Left lung (tissue), 10 donors: ENCODE measurements around the gene VPS39. TPM values are rescaled to one million over a fixed set of nuclear protein-coding genes. Genes with fewer than 3 reads are reported as not detected.

ENCODE experiments used
- ATAC-seq: fragments of 200-7000 bp; cut with Tn5 transposase; one replicate; pipeline ENCODE4 v1.9.1; 2020; ENCODE audit warnings: moderate library complexity
- DNase-seq, 4 donors: peaks; one replicate each; pipeline ENCODE4 v3.0.0-alpha.2; 2013 to 2020
- H3K27ac ChIP-seq, 2 donors: fragments of 200-600 bp; sonication (generic) in 1 of 2; one replicate each; pipeline versions ENCODE4 v1.5.0 to v1.8.0; 2020 to 2021
- H3K27me3 ChIP-seq, 2 donors: fragments of 200-600 bp; sonication (generic) in 1 of 2; one replicate each; pipeline versions ENCODE4 v1.5.0 to v1.8.0; 2020 to 2021
- H3K36me3 ChIP-seq, 2 donors: fragments of 200-600 bp; sonication (generic) in 1 of 2; one replicate each; pipeline versions ENCODE4 v1.5.0 to v1.8.0; 2020 to 2021
- H3K4me1 ChIP-seq, 2 donors: fragments of 200-600 bp; one replicate each; pipeline ENCODE4 v1.8.0; 2021
- H3K4me3 ChIP-seq, 2 donors: fragments of 200-600 bp; sonication (generic) in 1 of 2; one replicate each; pipeline versions ENCODE4 v1.5.0 to v1.8.0; 2020 to 2021; ENCODE audit warnings: mild to moderate bottlenecking in 1 of 2
- H3K9me3 ChIP-seq, 2 donors: fragments of 200-600 bp; sonication (generic) in 1 of 2; one replicate each; pipeline versions ENCODE4 v1.5.0 to v1.8.0; 2020 to 2021
- intact Hi-C, 2 donors: fragments of 100-400 bp; cut with DNase I; formaldehyde crosslinking; loops; one replicate each; pipeline versions ENCODE4 v1.11.2 to v1.14.2; 2022
- polyA plus RNA-seq, 6 donors: library from polyadenylated mRNA; unstranded; fragments of 120-200 nt; gene quantifications; one replicate each; pipeline ENCODE4 v1.2.1, GENCODE V29; 2013; ENCODE audit not compliant: insufficient read length in 6 of 6
- total RNA-seq, 2 donors: library from RNA; stranded (reverse); fragmentation: NEBNext Ultra II Directional; extraction: Animal tissue kit (Norgen Biotek cat#: 25700); gene quantifications; one replicate each; pipeline ENCODE4 v1.2.1, GENCODE V29; 2021
- TF ChIP-seq, protein P1 (sequence below), 2 donors: fragments of 200-600 bp; sonication (generic) in 1 of 2; IDR thresholded peaks; one replicate each; pipeline versions ENCODE4 v1.5.0 to v1.8.0; 2021; ENCODE audit warnings: antibody characterized with exemption in 2 of 2
- donor health status: DM: no; HTN: yes; CAD: no.
- donor health status: DM: no; HTN: no; CAD: no.

VPS39 gene
- total and polyA plus RNA-seq, 8 donors, result 57.8 to 87.7 (median 81.9) TPM

DNA sequence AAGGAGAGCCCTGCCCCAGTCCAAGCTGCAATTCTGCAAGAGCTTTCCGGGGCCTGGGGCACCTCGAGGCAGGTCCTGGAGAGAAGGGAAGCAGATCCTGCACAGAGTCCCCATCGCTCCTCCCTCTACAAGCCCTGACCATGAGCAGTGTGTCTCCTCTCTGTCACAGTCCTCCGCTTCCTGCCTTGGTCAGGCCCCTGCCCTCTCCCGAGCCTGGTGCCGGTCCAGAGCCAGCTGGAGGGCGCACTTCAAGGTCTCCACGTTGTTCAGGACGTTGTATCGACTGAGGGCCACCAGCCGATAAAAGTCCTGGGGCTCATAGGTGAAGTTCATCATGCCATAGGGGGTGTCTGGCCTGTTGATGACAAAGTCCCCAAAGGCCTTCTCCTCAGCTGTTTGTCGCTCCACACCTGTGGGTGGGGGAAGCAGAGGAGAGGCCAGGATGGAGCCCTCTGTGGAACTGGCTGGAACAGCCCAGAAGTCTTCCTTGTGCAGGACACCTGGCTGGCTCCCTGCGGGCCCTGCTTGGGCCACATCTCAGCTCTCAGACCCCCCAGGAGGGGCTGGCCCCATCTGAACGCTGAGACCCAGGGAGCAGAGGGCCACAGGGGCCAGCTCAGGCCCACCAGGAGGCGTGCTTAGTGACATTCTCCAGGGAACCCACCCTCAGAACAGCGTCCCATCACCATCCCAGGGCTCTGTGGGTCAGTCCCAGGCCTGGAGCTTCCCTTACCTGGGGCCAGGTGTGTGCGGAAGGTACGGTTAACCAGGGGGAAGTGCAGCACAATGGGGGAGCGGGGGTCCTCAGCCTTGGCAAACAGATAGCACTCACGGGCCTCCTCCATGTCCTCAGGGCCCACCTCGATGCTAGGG lies 66.1 kb downstream of the VPS39 start:
- TF ChIP-seq, protein P1, sequence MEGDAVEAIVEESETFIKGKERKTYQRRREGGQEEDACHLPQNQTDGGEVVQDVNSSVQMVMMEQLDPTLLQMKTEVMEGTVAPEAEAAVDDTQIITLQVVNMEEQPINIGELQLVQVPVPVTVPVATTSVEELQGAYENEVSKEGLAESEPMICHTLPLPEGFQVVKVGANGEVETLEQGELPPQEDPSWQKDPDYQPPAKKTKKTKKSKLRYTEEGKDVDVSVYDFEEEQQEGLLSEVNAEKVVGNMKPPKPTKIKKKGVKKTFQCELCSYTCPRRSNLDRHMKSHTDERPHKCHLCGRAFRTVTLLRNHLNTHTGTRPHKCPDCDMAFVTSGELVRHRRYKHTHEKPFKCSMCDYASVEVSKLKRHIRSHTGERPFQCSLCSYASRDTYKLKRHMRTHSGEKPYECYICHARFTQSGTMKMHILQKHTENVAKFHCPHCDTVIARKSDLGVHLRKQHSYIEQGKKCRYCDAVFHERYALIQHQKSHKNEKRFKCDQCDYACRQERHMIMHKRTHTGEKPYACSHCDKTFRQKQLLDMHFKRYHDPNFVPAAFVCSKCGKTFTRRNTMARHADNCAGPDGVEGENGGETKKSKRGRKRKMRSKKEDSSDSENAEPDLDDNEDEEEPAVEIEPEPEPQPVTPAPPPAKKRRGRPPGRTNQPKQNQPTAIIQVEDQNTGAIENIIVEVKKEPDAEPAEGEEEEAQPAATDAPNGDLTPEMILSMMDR (IDR thresholded peaks at IDR 0.05), result no peak
- DNase-seq, result no peak
- intact Hi-C loops, result no loop called here

DNA sequence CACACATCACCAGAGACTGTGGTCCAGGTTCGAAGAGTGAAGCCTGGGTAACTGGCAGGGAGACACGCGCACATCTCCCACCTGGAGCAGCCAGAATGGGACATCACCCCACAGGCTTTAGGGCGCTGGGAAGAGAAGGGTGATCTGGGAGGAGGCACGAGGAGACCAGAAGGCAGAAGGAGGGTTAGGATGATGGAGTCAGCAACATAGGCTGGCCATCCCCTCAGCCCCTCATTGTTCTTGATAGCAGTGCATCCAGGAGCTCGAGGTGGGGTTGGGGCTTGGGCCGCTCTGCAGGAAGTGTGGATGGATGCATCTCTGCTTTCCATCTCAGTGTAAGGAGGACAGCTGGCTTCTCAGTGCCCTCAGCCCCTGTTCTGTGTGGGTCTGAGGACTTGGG lies 66.9 kb downstream of the VPS39 start:
- intact Hi-C loops, result no loop called here
- Histone ChIP-seq H3K27me3 (no peaks in the 10 kb centered on the region), H3K27ac (no peak overlapping the region), H3K4me1 (no peaks in the 10 kb centered on the region), H3K9me3 (no peaks in the 10 kb centered on the region), H3K4me3 (no peak overlapping the region), H3K36me3 (peaks cover 0 to 5% of the 10 kb centered on the region in 2 donors)
- no peak for DNase-seq
- TF ChIP-seq, protein P1 (IDR thresholded peaks at IDR 0.05), result no peak
- ATAC-seq, result no peak

More for the DNA sequence above, 66.1 kb downstream of the VPS39 start:
- Histone ChIP-seq H3K4me3 (no peak overlapping the region), H3K36me3 (peaks cover 0 to 5% of the 10 kb centered on the region in 2 donors), H3K4me1 (no peaks in the 10 kb centered on the region), H3K27ac (no peak overlapping the region), H3K9me3 (no peaks in the 10 kb centered on the region), H3K27me3 (no peaks in the 10 kb centered on the region)
- ATAC-seq, result no peak

DNA sequence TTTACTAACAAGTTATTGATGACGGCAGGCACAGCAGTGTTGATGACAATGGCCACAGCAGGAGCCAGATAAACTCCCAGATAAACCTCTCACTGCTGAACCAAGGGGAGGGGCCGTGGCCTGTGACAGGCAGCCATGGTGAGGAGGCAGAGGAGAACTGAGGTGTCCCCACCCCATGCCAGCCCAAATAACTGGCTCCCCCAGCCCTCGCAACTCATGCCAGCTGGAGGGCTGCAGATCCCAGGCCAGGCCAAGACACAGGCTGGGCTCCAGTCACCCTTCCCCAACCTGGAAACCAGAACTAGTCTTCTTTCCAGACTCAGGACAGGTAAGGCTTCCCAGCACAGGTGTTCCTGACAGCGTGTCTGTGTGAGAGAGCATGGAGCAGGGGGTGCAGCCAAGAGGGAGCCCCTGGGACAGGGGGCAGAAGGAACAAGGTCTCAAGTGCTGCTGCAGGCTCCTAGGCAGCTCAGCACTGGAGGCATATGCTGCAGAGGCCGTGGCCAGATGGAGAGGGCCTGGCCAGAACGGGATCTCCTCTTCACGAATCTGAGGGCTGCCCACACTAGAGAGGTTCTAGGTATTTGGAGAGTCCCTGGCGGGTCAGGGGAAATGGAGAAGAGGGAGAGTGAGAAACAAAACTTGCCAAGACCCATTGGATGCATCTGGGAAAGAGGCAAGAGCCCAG lies 67.6 kb downstream of the VPS39 start:
- H3K27me3 ChIP-seq, result no peaks in the 10 kb centered on the region
- H3K9me3 ChIP-seq, result no peaks in the 10 kb centered on the region
- H3K4me3 ChIP-seq, result no peak overlapping the region
- no peak for DNase-seq
- H3K4me1 ChIP-seq, result no peaks in the 10 kb centered on the region
- H3K36me3 ChIP-seq, result peaks cover 0 to 5% of the 10 kb centered on the region in 2 donors
- intact Hi-C loops, result no loop called here
- no peak for ATAC-seq
- TF ChIP-seq, protein P1 (IDR thresholded peaks at IDR 0.05), result no peak
- no peak overlapping the region for H3K27ac ChIP-seq

DNA sequence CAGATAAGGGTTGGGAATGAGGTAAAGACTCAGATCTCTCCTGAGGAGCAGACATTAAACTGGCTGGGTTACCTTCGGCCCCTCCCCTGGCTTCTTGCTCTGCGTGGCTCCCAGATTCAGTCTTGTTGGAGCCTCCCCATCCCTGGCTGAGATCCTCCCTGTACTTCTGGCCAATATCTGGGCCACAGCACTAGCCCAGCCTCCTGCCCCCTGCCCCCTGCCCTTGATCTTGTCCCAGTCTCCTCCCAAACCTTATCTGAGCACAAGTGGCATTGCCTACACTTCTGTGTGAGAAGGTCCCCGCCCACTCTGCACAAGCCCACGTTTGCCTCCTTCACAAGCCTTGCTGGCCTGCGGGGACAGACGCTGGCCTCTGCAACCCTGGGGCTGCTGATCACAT lies 68.5 kb downstream of the VPS39 start:
- Histone ChIP-seq H3K27me3 (no peaks in the 10 kb centered on the region), H3K4me1 (no peaks in the 10 kb centered on the region), H3K9me3 (no peaks in the 10 kb centered on the region), H3K27ac (no peak overlapping the region), H3K4me3 (no peak overlapping the region), H3K36me3 (peaks cover 0 to 5% of the 10 kb centered on the region in 2 donors)
- ATAC-seq (peak; percentile 11), DNase-seq (no peak)
- TF ChIP-seq, protein P1 (IDR thresholded peaks at IDR 0.05), result no peak
- intact Hi-C loops, result loop anchor here in 1 of 2 donors (5.0 kb wide), 2 partner anchors 72 to 147 kb away; no protein-coding TSS in a partner anchor

DNA sequence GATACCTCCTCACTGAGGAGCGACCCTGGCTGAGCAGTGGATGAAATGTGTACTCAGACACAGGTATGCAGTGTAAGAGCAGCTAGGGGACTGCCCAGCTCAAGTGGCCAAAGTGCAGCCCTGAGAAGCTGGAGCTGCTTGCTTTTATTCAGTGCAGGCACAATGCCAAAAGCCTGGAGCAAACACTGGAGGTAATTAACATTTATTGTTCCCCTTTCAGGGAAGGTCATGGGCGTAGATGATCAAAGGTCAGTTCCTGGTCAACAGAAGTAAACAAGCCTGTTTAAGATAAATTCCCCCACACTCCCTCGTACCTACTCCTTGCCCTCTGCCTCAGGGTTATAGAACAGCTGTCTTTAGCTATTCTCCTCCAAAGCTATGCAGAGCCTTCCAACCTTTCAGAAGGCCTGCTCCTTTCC lies 69.1 kb downstream of the VPS39 start:
- no peak overlapping the region for H3K4me3 ChIP-seq

More for the DNA sequence above, 69.1 kb downstream of the VPS39 start:
- Histone ChIP-seq H3K27ac (no peak overlapping the region), H3K36me3 (peaks cover 0 to 5% of the 10 kb centered on the region in 2 donors), H3K27me3 (no peaks in the 10 kb centered on the region), H3K4me1 (no peaks in the 10 kb centered on the region), H3K9me3 (no peaks in the 10 kb centered on the region)
- TF ChIP-seq, protein P1 (IDR thresholded peaks at IDR 0.05), result no peak
- intact Hi-C loops, result loop anchor here in 1 of 2 donors (5.0 kb wide), 2 partner anchors 72 to 147 kb away; no protein-coding TSS in a partner anchor
- ATAC-seq (peak; percentile 39), DNase-seq (peak in 1 of 4 donors; percentile 5)
